ENCODE data around the gene SNAPC2. TPM values are rescaled to one million over a fixed set of nuclear protein-coding genes. Genes with fewer than 3 reads are reported as not detected.

Gene SNAPC2
- total RNA-seq, 1 donor from 2014 or later: 32.0 TPM

GRCh38 chr19:7925171-7925851 is 5.2 kb downstream of the SNAPC2 start:
- no peaks in the 10 kb centered on the region for H3K36me3 ChIP-seq (ENCODE audit: control insufficient read depth, insufficient read depth, low read length)
- no peak for DNase-seq (ENCODE audit: low read depth)
- TF ChIP-seq, protein P1, sequence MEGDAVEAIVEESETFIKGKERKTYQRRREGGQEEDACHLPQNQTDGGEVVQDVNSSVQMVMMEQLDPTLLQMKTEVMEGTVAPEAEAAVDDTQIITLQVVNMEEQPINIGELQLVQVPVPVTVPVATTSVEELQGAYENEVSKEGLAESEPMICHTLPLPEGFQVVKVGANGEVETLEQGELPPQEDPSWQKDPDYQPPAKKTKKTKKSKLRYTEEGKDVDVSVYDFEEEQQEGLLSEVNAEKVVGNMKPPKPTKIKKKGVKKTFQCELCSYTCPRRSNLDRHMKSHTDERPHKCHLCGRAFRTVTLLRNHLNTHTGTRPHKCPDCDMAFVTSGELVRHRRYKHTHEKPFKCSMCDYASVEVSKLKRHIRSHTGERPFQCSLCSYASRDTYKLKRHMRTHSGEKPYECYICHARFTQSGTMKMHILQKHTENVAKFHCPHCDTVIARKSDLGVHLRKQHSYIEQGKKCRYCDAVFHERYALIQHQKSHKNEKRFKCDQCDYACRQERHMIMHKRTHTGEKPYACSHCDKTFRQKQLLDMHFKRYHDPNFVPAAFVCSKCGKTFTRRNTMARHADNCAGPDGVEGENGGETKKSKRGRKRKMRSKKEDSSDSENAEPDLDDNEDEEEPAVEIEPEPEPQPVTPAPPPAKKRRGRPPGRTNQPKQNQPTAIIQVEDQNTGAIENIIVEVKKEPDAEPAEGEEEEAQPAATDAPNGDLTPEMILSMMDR (IDR thresholded peaks at IDR 0.05; ENCODE audit: insufficient read depth, low read length, poor library complexity, severe bottlenecking): peak; percentile 81
- H3K27me3 ChIP-seq (ENCODE audit: control insufficient read depth, insufficient read depth, low read length): no peaks in the 10 kb centered on the region
- H3K4me3 ChIP-seq (ENCODE audit: low read depth, low read length): peak overlapping the region; percentile 39

- TF ChIP-seq, protein P1 (IDR thresholded peaks at IDR 0.05; ENCODE audit: insufficient read depth, low read length, poor library complexity, severe bottlenecking): no peak
- Histone ChIP-seq H3K27me3 (ENCODE audit: control insufficient read depth, insufficient read depth, low read length) (no peaks in the 10 kb centered on the region), H3K4me3 (ENCODE audit: low read depth, low read length) (peak within 1 kb of the TSS; percentile 44), H3K36me3 (ENCODE audit: control insufficient read depth, insufficient read depth, low read length) (no peaks in the 10 kb centered on the region)
- no peak for DNase-seq (ENCODE audit: low read depth)
Observed at GRCh38 chr19:7926021-7926726, 6.0 kb downstream of the SNAPC2 start, which contains the start of gene CTXN1. TSS of gene CTXN1 (minus strand) at chr19:7926135. CDS start at chr19:7925538, 597 bp downstream.

DNA sequence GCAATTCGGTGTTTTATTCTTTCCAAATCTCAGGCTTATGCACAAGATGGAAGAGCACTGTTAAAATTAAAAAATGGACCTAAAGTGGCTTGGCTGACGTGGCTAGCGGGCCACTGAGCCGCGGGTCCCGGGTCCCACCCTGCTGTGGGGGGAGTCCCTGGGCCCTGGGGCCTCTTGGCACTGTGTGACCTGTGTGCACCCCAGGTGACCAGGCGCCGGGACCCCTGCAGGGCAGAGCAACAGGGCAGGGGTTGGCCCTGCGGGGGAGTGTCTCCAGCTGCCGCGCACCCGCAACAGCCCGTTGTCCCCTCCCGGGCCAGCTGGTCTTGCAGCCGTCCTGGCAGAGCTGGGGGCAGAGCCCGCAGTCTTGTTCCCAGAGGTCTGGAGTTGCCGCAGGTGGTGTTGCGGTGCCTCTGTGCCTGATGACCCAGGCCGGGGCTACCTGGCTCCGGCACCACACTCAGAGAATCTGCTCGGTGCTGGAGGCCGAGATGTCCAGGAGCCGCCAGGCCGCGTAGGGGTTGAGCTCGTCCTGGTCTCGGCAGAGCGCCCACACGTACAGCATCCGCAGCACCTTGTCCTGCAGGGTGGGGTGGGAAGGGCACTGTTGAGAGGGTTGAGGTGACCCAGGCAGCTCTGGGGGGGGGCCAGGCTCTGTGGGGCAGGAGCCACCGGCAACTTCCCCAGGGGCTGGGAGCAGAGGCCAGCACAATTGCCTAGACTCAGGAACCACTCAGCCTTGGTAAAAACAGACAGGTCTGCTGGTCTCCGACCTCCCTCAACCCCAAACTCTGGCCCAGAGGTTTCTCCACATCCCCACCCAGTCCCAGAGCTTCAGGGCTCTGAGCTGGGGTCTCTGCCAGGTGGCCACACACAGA is 6.8 kb downstream of the SNAPC2 start:
- no peak for DNase-seq (ENCODE audit: low read depth)
- Histone ChIP-seq H3K36me3 (ENCODE audit: control insufficient read depth, insufficient read depth, low read length) (peaks cover under 1% of the 10 kb centered on the region), H3K27me3 (ENCODE audit: control insufficient read depth, insufficient read depth, low read length) (no peaks in the 10 kb centered on the region), H3K4me3 (ENCODE audit: low read depth, low read length) (no peak overlapping the region)
- TF ChIP-seq, protein P1 (IDR thresholded peaks at IDR 0.05; ENCODE audit: insufficient read depth, low read length, poor library complexity, severe bottlenecking): no peak

DNA sequence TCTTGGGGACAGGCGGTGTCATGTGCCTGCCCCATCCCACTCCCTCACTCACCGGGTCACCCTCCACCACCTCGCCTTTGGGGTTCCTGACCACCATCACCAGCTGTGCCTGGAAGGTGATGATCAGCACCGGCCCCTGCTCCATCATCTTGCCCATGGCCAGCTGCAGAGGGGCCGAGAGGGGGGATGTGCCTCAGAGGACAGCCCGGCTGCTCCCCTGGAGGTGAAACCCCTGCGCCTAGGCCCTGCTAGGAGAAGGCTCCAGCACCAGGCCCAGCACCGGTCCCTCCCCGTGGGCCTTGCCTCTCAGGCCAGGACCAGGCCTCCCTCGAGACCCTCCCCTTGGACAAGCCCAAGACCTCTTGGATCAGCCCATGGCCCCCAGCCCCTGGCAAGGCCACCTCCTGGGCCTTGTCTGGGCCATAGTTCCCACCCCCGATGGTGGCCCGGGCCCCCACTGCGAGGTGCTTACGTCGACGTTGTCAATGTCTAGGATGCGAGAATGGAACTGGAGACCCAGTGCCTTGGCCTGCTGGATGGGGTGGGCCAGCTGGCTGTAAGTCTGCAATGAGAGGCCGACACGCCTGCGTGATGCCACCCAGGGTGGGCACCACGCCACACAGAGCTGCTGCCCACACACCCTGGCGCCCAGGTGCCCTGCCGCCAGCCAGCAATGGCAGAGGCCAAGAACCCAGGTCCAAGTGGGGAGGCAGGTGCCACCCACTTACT is 7.6 kb downstream of the SNAPC2 start:
- TF ChIP-seq, protein P1 (IDR thresholded peaks at IDR 0.05; ENCODE audit: insufficient read depth, low read length, poor library complexity, severe bottlenecking): no peak
- Histone ChIP-seq H3K4me3 (ENCODE audit: low read depth, low read length) (no peak overlapping the region), H3K36me3 (ENCODE audit: control insufficient read depth, insufficient read depth, low read length) (peaks cover 2% of the 10 kb centered on the region), H3K27me3 (ENCODE audit: control insufficient read depth, insufficient read depth, low read length) (no peaks in the 10 kb centered on the region)
- DNase-seq (ENCODE audit: low read depth): no peak

DNA sequence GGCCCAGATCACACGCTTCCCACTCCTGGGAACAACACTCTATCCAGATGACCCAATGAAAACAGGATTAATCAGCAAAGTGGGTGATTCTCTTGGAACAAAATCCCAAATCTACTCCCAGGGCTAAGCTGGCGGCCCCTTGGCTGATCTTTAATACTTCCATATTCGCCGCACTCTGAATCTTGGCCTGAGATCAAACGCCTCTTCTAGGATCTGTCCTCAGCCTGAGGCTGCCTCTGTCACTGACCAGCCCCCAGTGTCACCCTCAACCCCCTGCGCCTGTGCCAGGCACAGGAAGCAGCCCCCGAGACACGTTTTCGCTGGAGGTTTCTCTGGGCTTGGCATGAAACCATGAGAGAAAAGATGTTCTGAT is 8.2 kb downstream of the SNAPC2 start:
- H3K27me3 ChIP-seq (ENCODE audit: control insufficient read depth, insufficient read depth, low read length): no peaks in the 10 kb centered on the region
- H3K36me3 ChIP-seq (ENCODE audit: control insufficient read depth, insufficient read depth, low read length): peaks cover 3% of the 10 kb centered on the region
- TF ChIP-seq, protein P1 (IDR thresholded peaks at IDR 0.05; ENCODE audit: insufficient read depth, low read length, poor library complexity, severe bottlenecking): no peak
- H3K4me3 ChIP-seq (ENCODE audit: low read depth, low read length): no peak overlapping the region
- DNase-seq (ENCODE audit: low read depth): no peak

Measured in kidney epithelial cell (primary cell).